Measurements from ENCODE around the gene ADH6.

DNA sequence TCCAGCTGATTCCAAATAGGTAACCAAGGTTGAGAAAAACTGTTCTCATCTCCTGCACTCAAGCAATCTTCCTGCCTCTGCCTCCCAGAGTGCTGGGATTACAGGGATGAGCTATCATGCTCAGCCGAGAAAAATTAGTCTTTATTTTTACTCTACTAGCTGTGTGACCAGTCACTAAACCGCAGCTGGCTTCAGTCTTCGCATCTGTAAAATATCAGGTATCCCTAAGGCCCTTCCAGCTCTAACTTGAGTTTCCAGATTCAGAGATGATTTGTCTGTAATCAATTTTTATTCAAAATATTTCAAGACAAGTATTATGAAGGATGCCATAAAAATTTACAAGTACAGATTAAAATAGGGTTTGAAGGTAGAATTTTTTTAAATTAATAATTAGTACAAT lies 3.5 kb downstream of the ADH6 start:
- TF ChIP-seq POLR2A (IDR thresholded peaks at IDR 0.05; ENCODE audit: low read length) (no peak), GATA1 (IDR thresholded peaks at IDR 0.05; ENCODE audit: low read depth, low read length) (no peak)

Data from erythroblast (primary cell).